Measurements from ENCODE around the gene SLC7A4.
"Not testable (repeated sequence)": the region's sequence is repeated elsewhere in the genome, so short reads cannot be mapped to it uniquely, and the experiment has no call there.

SLC7A4 gene

GRCh38 chr22:21022955-21023614, 9.3 kb downstream of the SLC7A4 start:
- DNase-seq (ENCODE audit: low read depth in 1 of 2, low spot score in 1 of 2), result no peak

GRCh38 chr22:21022507-21022906, 9.9 kb downstream of the SLC7A4 start:
- no peak for DNase-seq (ENCODE audit: low read depth in 1 of 2, low spot score in 1 of 2)

- no peak for DNase-seq (ENCODE audit: low read depth in 1 of 2, low spot score in 1 of 2)
These were observed 11.4 kb downstream of the SLC7A4 start for GRCh38 chr22:21020802-21021429.

- no peak for DNase-seq (ENCODE audit: low read depth in 1 of 2, low spot score in 1 of 2)
These were observed 14.0 kb downstream of the SLC7A4 start for GRCh38 chr22:21018314-21018713.

- no peak for DNase-seq (ENCODE audit: low read depth in 1 of 2, low spot score in 1 of 2)
These were observed 15.5 kb downstream of the SLC7A4 start for GRCh38 chr22:21016644-21017420.

GRCh38 chr22:21015466-21016006, 16.8 kb downstream of the SLC7A4 start:
- no peak for DNase-seq (ENCODE audit: low read depth in 1 of 2, low spot score in 1 of 2)

- DNase-seq (ENCODE audit: low read depth in 1 of 2, low spot score in 1 of 2), result no peak
These were observed 17.5 kb downstream of the SLC7A4 start, which contains the start of gene P2RX6 for GRCh38 chr22:21014726-21015465. TSS of gene P2RX6 (plus strand) at chr22:21015165. CDS start at chr22:21015175, 10 bp downstream.

GRCh38 chr22:21014202-21014725, 18.1 kb downstream of the SLC7A4 start:
- peak; percentile 51 to 76 for DNase-seq (ENCODE audit: low read depth in 1 of 2, low spot score in 1 of 2)

- no peak for DNase-seq (ENCODE audit: low read depth in 1 of 2, low spot score in 1 of 2)
These were observed 18.6 kb downstream of the SLC7A4 start for GRCh38 chr22:21013657-21014201.

GRCh38 chr22:21012446-21013407, 19.6 kb downstream of the SLC7A4 start:
- DNase-seq (ENCODE audit: low read depth in 1 of 2, low spot score in 1 of 2), result no peak

- DNase-seq (ENCODE audit: low read depth in 1 of 2, low spot score in 1 of 2), result no peak
These were observed 21.8 kb downstream of the SLC7A4 start for GRCh38 chr22:21010426-21011113.

- DNase-seq (ENCODE audit: low read depth in 1 of 2, low spot score in 1 of 2), result no peak
These were observed 22.5 kb downstream of the SLC7A4 start for GRCh38 chr22:21009638-21010425.

GRCh38 chr22:21009208-21009607, 23.2 kb downstream of the SLC7A4 start:
- DNase-seq (ENCODE audit: low read depth in 1 of 2, low spot score in 1 of 2), result not testable (repeated sequence)

- DNase-seq (ENCODE audit: low read depth in 1 of 2, low spot score in 1 of 2), result no peak
These were observed 28.6 kb downstream of the SLC7A4 start for GRCh38 chr22:21003782-21004181.

GRCh38 chr22:21001601-21002325, 30.6 kb downstream of the SLC7A4 start, which contains the start of gene THAP7:
TSS of gene THAP7 (minus strand) at chr22:21002118. CDS start at chr22:21001911, 207 bp downstream.
- peak; percentile 93 to 96 for DNase-seq (ENCODE audit: low read depth in 1 of 2, low spot score in 1 of 2)

GRCh38 chr22:21000987-21001600, 31.3 kb downstream of the SLC7A4 start:
- no peak for DNase-seq (ENCODE audit: low read depth in 1 of 2, low spot score in 1 of 2)
